Right ventricle myocardium superior (tissue), 1 donor: ENCODE data around the gene PLET1. TPM values are rescaled to one million over a fixed set of nuclear protein-coding genes. Genes with fewer than 3 reads are reported as not detected.

Experiments used
- ATAC-seq: fragments of 200-7000 bp; cut with Tn5 transposase; one replicate; pipeline ENCODE4 v1.9.1; 2020; ENCODE audit warnings: mild to moderate bottlenecking; ENCODE audit not compliant: poor library complexity
- DNase-seq: peaks from one replicate; pipeline ENCODE4 v3.0.0-alpha.2; 2020
- intact Hi-C: fragments of 100-400 bp; cut with DNase I; formaldehyde crosslinking; loops from one replicate; pipeline ENCODE4 v1.11.2; 2022
- total RNA-seq: library from RNA; stranded (reverse); fragmentation: NEBNext Ultra II Directional; extraction: Animal tissue kit (Norgen Biotek cat#: 25700); gene quantifications from one replicate; pipeline ENCODE4 v1.2.1, GENCODE V29; 2021
- donor health status: DM: no; HTN: yes; CAD: no; lungs with severe emphysema.

Gene PLET1
- total RNA-seq, 1 donor from 2014 or later, result not detected

DNA sequence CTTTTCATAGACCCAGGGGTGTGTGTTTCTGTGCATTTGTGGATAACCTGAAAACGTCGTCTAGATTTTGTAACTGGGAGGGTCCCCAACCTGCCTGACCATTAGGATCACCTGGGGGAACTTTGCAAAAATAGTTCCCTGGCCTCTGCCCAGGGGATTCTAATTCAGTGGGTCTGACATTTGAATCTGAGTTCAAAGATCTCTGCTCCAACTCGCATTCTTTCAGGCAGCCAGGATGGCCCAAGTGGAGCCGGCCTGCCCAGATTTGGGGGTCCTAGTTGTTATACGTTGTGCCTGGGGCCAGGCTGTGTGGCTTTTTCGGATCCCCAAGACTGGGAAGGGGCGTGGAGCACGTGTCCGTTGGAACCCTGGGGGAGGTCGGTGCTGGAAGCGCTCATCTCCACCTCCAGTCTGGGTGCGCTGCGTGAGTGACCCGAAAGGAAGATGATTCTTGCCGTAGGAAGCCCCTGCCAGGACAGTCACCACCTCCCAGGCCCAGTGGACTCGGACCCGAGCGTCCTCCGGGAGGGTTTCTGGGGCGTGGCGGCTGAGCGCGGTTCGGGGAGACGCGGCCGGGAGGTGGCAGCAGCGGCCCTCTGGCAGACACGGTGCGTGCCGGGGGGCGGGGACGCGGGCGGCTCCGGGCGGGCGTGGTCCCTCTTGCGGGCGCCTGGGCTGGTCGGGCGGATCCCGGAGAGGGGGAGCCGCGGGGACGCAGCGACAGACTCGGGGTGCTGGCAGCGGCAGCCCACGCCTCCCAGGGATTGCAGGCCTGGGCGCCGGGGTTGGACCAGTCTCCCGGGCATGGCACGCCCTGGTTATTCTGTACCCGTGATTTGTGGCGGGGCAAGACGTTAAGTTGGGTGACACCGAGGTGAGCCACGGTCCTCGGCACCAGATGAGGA is 29.2 kb upstream of the PLET1 start:
- DNase-seq (peak; percentile 92), ATAC-seq (peak; percentile 92)
- intact Hi-C loops, result loop anchor here (5.0 to 10.0 kb wide), 3 partner anchors 267 to 997 kb away; no protein-coding TSS in a partner anchor

DNA sequence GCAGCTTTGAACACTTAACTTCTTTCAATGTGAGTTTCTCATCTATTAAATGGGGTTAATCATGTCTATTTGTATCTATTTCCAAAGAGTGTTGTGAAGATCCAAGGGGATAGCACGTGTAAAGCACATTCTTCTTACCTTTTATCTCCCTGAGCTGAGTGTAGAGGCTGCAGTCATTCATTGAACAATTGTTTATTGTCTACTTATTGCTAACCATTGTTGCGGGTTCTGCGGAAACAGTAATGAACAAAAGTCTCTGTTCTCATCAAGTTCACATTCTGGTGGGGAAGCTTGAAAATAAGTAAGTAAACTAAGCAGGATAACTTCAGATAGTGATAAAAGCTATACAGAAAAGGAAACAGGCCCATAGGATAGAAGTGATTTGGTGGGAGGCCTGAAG is 27.4 kb upstream of the PLET1 start:
- intact Hi-C loops, result loop anchor here (5.0 kb wide), 1 partner anchor 999 kb away; no protein-coding TSS in a partner anchor
- no peak for ATAC-seq
- DNase-seq, result no peak

DNA sequence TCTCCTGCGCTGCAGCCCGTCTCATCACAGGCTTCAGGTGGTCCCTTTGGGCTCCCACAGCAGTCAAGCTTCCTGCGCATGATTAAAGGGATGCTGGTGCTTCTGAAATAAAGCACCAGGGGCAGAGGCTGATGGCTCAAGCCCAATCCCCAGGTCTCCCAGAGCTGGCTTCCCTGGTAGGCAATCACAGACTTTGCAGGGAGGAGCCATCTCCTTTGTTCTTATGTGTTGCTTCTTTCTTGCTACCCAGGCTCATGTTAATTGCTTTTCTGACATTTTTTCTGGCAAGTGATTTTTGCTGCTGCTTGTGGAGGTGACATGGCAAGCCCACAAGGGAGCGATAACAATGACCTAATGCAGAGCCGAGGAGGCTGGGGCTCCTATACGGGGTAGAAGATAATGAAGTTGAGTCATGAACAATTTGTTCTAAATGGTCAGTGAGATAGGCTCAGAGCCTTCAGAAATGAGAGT is 25.2 kb upstream of the PLET1 start:
- ATAC-seq, result no peak

DNA sequence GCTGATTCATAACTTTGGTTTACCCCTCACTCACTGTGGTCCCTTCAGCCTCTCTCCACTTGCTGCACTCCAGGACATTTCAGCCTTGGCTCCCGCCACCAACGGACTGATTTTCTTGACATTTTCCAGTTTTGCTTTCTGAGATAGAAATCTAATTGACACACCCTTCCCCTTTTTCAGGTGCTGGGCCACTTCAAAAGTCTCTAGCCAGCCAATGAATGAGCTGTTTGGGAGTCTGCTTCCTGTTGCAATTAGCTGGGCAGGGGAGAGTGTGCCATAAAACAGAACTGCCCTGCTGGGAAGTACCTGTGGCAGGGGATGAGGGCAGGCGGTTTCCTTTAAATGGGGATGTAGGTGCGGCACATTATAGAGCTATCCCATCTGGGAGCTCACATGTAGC is 21.1 kb upstream of the PLET1 start:
- DNase-seq (no peak), ATAC-seq (no peak)
- intact Hi-C loops, result loop anchor here (2.0 to 5.0 kb wide), 2 partner anchors 63 to 164 kb away; no protein-coding TSS in a partner anchor

More for the DNA sequence above, 25.2 kb upstream of the PLET1 start:
- DNase-seq, result no peak
- intact Hi-C loops, result loop anchor here (5.0 kb wide), 1 partner anchor 1001 kb away; no protein-coding TSS in a partner anchor

DNA sequence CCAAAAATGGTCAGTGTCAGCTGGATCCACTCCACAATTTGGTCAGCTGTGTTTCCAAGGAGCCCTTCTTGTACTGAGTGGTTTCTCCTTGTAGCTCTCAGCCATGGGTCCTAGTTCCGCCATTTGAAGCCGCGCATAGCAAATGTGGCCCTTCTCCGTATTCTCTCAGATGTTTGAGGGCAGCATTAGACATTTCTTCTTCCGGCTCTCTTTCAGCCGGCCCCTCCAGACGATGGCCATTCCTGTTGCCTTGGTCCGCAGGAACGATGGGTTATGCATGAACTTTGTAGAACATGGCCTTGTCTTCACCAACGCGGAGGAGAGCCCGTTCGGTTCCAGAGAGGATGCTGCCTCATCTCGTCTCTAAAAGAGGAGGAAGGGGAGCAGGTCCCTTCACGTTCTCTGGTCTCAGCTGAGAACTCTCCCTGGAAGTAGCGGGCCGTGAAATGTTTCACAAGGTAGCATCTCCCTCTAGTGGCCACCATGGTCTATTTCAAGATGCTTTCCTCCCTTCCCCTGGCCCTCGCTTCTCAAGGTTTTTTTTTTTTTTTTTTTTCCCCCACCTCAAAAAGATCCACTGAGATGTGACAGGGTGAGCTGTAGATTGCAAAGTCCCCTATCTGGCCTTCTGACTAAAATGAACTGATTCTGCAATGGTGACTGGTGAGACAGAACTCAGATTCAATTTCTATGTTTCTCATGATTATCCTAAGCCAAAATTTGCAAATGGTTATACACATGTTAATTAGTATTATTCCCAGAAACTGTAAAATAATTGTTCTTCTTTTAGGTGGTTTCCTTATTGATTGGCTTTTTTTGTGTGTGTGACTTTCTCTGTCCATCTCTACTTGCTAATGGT is 19.8 kb upstream of the PLET1 start:
- intact Hi-C loops, result loop anchor here (2.0 to 5.0 kb wide), 2 partner anchors 62 to 163 kb away; no protein-coding TSS in a partner anchor
- ATAC-seq (peak; percentile 97), DNase-seq (no peak)

DNA sequence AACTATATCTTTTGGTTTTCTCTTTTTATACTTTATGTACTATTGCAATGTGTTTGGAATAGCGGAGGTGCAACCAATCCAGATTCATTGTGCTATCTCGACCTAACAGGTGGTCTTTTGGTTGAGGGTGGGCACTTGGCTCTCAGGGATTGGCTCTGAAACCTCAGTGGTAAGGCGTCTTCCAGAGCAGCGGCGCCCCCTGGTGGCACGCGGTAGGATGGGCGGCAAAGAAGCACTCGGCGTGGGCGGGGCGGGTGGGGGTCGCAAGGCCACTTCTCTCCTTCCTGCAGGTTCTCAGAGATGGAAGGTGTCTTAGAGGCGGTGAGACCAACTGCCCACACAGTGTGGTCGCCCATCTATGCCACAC is 19.2 kb upstream of the PLET1 start:
- peak; percentile 85 for DNase-seq
- peak; percentile 90 for ATAC-seq
- intact Hi-C loops, result loop anchor here (2.0 to 5.0 kb wide), 2 partner anchors 61 to 163 kb away; no protein-coding TSS in a partner anchor

DNA sequence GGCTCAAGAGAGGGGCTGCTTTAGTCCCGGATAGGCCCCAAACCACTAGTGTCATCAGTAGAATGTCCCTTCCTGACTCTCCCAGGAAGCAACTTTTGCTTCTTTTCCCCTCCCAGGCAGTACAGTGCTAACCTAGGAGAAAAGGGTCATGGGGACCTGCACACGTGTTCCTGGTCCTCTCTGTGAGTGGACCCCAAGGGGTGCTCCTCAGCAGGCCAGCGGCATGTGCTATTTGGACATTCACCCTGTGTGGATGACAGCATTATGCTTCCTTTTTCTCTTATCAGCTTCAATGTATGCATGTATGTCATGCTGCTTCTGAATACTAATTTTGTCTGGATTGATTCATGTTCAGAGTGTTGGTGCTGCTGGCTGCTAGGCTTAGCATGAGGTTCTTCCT is 18.1 kb upstream of the PLET1 start:
- intact Hi-C loops, result no loop called here
- DNase-seq (no peak), ATAC-seq (no peak)

DNA sequence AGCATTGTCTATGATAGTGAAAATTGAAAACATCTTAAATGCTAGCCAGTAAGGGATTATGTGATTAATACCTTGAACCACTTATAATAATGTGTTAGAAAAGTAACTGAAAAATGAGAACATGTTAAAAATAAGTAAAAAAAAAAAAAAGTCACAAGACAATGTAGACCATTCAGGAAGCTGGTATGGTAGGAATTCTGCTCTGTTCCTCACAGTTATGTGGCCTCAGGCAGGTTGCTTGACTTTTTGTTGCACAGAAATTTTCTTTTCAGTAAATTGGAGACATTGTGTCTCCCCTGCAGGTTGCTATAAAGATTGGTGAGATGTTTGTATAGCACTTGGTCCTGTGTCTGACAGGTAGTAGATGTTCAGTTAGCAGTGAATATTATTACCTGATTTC is 17.3 kb upstream of the PLET1 start:
- no peak for DNase-seq
- ATAC-seq, result no peak
- intact Hi-C loops, result no loop called here

DNA sequence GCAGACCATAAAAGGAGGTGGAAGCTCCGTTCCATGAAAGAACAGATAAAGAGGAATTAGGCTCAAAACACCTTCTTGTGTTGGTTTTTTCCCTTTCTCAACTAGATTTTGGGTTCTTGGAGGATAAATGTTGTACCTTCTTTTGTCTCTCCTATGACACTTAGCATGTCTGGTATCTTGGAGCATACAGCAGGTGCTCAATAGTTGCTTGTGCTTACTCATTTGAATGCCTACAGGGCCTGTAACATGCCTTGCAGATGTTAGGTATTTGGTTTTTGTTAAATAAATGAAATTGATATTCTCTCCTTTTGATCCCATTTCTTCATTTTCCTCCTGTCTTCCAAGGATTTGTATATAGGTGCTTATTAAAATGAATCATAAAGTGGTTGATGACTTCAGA is 16.4 kb upstream of the PLET1 start:
- intact Hi-C loops, result no loop called here
- DNase-seq (no peak), ATAC-seq (no peak)

DNA sequence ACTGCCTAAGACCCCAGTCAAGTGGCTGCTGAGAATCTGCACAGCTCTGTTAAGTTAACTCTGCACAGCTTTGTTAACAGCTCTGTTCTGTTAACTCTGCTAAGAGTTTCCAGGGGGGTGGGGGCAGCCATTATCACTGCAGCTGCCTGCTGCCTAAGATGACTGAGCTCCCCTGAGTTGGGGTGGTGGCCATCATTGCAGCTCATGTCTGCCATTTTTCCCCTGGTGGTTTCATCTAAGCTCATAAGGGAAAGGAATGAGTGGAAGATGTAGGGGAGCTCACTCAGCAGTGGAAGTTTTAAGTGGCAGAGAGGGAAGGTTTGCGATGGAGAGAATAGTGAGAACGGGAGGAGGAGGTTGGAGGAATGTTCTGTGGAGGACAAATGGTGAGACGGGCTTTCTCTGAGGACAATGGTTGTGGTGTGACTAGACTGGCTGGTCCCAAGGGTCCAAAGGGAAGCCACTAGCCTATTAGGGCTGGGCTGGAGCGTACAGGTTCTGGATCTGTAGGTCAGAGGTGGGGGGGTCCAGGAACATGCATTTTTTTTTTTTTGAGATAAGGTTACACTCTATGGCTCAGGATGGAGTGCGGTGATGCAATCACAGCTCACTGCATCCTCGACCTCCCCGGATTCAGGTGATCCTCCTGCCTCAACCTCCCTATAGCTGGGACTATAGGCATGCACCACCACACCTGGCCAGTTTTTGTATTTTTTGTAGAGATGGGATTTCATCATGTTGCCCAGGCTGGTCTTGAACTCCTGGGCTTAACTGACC is 13.5 kb upstream of the PLET1 start:
- intact Hi-C loops, result no loop called here
- DNase-seq, result no peak
- ATAC-seq, result no peak

DNA sequence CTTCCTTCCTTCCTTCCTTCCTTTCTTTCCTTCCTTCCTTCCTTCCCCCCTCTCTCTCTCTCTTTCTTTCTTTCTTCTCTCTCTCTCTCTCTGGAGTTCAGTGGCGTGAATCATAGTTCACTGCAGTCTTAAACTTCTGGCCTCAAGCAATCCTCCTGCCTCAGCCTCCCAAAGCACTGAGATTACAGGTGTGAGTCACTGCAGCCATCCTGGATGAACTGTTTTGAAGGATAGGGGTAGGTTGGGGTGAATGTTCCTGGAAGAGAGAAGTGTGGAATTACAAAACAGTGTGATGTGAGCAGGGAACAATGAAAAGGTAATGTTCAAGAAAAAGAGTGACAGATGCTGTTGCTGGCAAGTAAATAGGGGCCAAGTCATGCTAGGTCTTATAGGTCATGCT is 12.4 kb upstream of the PLET1 start:
- ATAC-seq, result no peak
- intact Hi-C loops, result no loop called here
- DNase-seq, result no peak

DNA sequence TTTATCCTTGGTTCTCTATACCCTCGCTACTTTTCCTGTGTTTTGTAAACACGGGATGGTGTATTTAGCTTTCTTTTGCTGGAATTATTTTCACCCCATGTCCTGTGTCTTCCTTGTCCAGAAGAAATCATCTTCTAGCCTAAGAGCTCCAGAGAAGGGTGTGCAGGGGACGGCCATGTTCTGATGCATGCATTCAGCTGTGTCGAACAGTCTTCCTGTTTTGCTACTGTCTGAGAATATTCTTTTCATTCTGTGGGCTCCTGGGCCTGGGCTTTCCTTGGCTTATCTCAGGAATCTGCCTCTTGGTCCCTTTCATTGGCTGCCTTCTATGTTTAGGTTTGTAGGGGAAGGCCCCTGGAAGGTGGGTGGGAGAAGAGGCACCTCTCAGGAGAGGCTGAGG is 10.6 kb upstream of the PLET1 start:
- DNase-seq (no peak), ATAC-seq (no peak)
- intact Hi-C loops, result no loop called here

DNA sequence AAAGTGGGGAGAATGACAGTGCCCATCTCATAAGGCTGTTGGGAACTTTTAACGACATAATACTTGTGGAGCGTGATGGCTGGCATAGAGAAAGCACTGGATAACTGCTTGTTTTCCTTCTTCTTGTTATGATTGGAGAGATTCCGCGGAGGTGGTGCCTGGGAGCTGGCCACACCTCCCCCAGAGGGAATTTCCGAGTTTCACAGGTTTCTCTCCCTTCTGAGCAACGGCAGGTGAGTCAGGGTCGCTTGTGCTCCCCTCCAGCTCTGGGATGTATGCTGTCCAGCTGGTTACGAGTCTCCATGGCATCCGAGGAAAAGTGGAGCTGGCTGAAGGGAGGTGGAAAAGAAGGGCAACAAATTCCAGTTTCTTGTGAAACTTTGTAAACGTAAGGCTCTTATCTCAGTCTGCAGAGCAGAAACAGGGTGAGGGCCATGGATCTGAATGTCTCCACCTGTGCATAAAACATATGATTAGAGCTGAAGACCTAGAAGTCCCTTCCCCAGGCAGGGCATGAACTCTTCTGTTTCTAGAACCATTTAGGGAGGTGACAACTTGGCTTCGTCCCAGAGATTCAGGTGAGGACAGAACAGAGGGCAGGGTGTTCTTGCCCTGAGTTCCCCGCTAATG is 10.0 kb upstream of the PLET1 start:
- ATAC-seq (no peak), DNase-seq (no peak)
- intact Hi-C loops, result no loop called here

DNA sequence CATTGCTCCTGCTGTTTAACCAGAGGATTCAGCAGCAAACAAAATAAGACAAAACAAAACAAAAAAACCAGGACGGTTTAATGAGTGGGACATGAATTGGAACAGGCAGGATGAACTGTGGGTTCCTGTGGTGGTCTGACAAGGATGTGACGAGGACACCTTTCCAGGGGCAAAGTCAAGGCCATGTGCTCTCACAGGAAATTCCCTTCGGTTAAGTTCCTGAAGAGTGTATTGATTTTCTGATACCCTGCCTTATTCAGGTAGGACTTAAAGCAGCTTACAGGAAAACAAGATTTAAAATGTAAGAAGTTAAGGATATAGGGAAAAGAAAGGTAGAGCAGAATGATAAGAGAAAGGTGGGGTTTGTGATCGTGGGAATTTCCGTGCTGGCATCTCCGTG is 8.5 kb upstream of the PLET1 start:
- intact Hi-C loops, result no loop called here

DNA sequence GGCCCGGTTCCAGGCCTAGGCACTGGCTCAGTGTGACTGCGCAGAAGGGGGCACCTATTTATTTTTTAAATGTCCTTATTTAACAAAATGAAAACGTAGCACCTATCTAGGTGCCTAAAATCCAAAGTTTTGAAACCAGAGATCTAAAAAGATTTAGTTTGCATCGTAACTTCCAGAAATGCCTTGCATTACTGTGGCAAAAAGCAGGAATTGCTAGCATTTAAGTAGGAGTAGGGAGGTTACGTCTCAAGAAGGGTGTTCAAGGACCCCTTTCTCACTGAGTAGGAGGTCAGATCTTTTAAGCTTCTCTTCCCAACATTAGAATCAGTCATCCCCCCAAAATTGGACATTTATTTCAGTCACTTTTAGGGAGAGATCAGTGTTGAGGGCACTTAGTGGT is 7.7 kb upstream of the PLET1 start:
- intact Hi-C loops, result no loop called here
- no peak for DNase-seq
- ATAC-seq, result no peak

More for the DNA sequence above, 8.5 kb upstream of the PLET1 start:
- ATAC-seq (no peak), DNase-seq (no peak)

DNA sequence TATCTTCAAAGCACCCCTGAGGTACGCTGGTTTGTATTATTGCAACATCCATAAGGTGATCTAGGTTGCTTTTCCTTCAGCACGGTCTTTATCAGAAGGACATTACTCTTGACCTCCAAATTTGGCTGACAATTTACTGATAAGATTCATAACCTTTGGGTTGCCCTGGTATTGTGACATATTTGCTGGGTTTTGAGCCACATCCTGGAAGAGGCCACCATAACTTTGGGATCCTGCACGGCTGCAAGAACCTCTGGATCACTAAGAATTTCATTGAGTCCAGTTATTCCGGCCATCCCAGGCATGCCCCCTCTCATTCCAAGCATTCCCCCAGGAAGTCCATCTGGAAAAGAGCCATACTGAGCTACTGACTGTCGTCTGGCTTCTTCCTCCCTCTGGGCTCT is 6.5 kb upstream of the PLET1 start:
- no peak for ATAC-seq
- DNase-seq, result no peak
- intact Hi-C loops, result no loop called here

DNA sequence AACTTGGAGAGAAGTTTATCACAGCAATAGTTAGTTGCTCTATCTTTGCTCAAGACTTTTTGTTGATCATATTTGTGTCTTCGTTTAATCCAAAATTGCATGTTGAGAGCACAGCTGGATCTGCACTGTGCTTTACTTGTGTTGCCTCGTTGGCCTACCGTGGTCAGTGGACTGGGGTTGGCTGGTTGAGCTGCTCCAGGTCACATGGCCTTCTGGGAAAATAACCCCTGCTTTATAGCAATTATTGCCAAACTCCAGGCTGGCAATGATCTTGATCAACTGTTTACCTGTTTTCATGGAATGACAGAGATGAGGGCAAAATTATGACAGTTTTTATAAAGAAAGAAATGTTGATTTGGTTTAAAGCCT is 5.7 kb upstream of the PLET1 start:
- DNase-seq (no peak), ATAC-seq (peak; percentile 52)
- intact Hi-C loops, result no loop called here
